GM23248 (cell line): ENCODE results near the gene FAM227B.

Experiments used
- EZH2 ChIP-seq: fragments of 200-600 bp; sonication (generic); IDR thresholded peaks from 2 replicates; pipeline ENCODE4 v1.6.1; 2018; ENCODE audit warnings: antibody characterized with exemption, mild to moderate bottlenecking; ENCODE audit not compliant: insufficient read depth, poor library complexity, severe bottlenecking
- EZH2phosphoT487 ChIP-seq: fragments of 200-600 bp; sonication (generic); IDR thresholded peaks from 2 replicates; pipeline ENCODE4 v1.6.1; 2018; ENCODE audit warnings: antibody characterized with exemption, moderate library complexity, mild to moderate bottlenecking, low read depth; ENCODE audit not compliant: insufficient read depth

DNA sequence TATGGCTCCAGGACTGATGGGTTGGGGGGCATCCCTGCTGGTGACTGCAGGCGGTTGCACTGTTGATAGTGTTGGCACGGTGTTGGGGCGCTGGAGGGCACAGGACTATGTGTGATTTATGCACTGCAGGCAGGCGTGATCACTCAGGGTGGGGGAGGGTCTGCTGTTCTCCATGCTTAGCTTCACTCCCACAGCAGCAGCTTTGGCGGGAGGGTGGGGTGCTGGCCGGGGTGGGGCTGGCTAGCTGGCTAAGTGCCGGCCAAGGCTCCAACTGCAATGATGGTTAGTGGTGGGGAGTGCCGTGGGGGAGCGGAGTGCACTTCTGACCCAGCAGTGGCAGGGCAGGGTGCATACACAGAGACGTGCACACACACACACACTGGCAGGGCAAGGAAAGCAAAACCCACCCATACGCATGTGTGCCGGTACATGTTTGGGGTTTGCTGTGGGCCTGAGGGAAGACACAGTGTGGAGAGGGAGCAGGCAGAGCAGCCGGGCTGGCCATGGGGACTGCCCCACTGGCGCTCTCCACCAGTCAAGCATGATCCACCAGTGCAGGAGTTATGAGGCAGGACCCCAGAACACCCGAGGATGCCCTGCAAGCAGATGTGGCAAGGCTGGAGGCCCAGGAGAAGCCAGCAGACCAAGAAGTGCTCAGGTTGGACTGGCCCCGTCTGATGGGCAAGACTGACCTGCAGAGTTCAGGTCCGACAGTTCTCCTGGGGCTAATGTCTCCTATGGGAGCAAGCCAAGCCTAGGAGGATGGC lies 214.1 kb downstream of the FAM227B start:
- TF ChIP-seq EZH2 (no peak), EZH2phosphoT487 (no peak)
